ENCODE results near the gene CD5L. TPM values are rescaled to one million over a fixed set of nuclear protein-coding genes. Genes with fewer than 3 reads are reported as not detected.

CD5L gene
- 1 to 10 TPM in 1 of 2 donors, under 1 TPM in 1; 0.64 to 2.2 TPM for total RNA-seq
- under 1 TPM in 1 of 6 donors, not detected in 5; 0.23 TPM for polyA plus RNA-seq (ENCODE audit: insufficient read length in 6 of 6)
- long read RNA-seq, donor 1, result 0 reads
- long read RNA-seq, donor 2, result 0 reads
- long read RNA-seq, donor 3, result 0 reads
- long read RNA-seq, donor 4, partial matches to known transcripts, result 0 of 1 reads
- long read RNA-seq, donor 4, other reads (novel, unspliced or antisense), result 1 of 1 reads
- long read RNA-seq, donor 5, result 0 reads
- long read RNA-seq, donor 6, result 0 reads
- long read RNA-seq, donor 7, result 0 reads
- long read RNA-seq, donor 8, result 0 reads
- long read RNA-seq, donor 9, result 0 reads
- long read RNA-seq, donor 10, partial matches to known transcripts, result 0 of 1 reads
- long read RNA-seq, donor 10, other reads (novel, unspliced or antisense), result 1 of 1 reads
- long read RNA-seq, donor 11, partial matches to known transcripts, result 0 of 1 reads
- long read RNA-seq, donor 11, other reads (novel, unspliced or antisense), result 0 of 1 reads
- long read RNA-seq, donor 12, result 0 reads

DNA sequence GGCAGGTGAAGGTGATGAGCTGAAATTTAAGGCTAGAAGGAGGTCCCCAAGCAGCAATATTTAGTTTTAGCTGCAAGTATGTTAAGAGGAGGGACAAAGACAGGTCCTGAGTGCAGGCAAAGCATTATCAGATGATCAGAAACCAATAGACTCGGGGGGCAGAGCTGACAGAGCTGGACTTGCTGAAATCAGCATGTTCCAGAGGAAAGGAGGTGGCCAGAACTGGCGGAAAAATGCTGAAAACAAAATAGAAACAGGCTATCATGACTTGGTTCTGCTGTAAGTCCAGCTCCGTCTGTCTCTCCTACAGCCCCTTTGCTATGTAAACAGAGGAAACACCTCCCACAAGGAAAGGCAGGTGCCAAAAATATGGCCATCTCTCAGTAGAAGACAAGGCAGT, at the start of gene CD5L:
CD5L (minus strand) TSS at position 101 of the 400 bp plus-strand sequence. CDS start 107 bp downstream, outside the sequence.
- H3K9me3 ChIP-seq, result no peaks in the 10 kb centered on the region
- no peaks in the 10 kb centered on the region for H3K27me3 ChIP-seq
- H3K27ac ChIP-seq, result no peak within 1 kb of the TSS
- H3K36me3 ChIP-seq, result no peaks in the 10 kb centered on the region
- ATAC-seq, result no peak
- TF ChIP-seq CTCF (IDR thresholded peaks at IDR 0.05), result no peak
- intact Hi-C loops (cut with DNase I), result no loop called here
- H3K4me1 ChIP-seq, result no peaks in the 10 kb centered on the region
- no peak for DNase-seq
- no peak within 1 kb of the TSS for H3K4me3 ChIP-seq

- no peaks in the 10 kb centered on the region for H3K36me3 ChIP-seq
- no peaks in the 10 kb centered on the region for H3K9me3 ChIP-seq
- ATAC-seq (peak; percentile 46), DNase-seq (no peak)
- H3K27ac ChIP-seq, result no peak overlapping the region
- TF ChIP-seq CTCF (IDR thresholded peaks at IDR 0.05), result no peak
- intact Hi-C loops (cut with DNase I), result no loop called here
- H3K4me1 ChIP-seq, result no peaks in the 10 kb centered on the region
- H3K4me3 ChIP-seq, result no peak overlapping the region
- no peaks in the 10 kb centered on the region for H3K27me3 ChIP-seq
Measured at GRCh38 chr1:157882580-157882979, 41.0 kb upstream of the CD5L start.

GRCh38 chr1:157880621-157881020, 39.0 kb upstream of the CD5L start:
- no peaks in the 10 kb centered on the region for H3K9me3 ChIP-seq
- DNase-seq (no peak), ATAC-seq (no peak)
- H3K36me3 ChIP-seq, result no peaks in the 10 kb centered on the region
- TF ChIP-seq CTCF (IDR thresholded peaks at IDR 0.05), result no peak
- H3K27ac ChIP-seq, result no peak overlapping the region
- intact Hi-C loops (cut with DNase I), result no loop called here
- H3K4me1 ChIP-seq, result no peaks in the 10 kb centered on the region
- no peaks in the 10 kb centered on the region for H3K27me3 ChIP-seq
- no peak overlapping the region for H3K4me3 ChIP-seq

GRCh38 chr1:157878059-157878458, 36.5 kb upstream of the CD5L start:
- Histone ChIP-seq H3K27me3 (no peaks in the 10 kb centered on the region), H3K36me3 (no peaks in the 10 kb centered on the region), H3K9me3 (no peaks in the 10 kb centered on the region), H3K4me3 (no peak overlapping the region), H3K27ac (no peak overlapping the region), H3K4me1 (no peaks in the 10 kb centered on the region)
- intact Hi-C loops (cut with DNase I), result loop anchor here in 1 of 2 donors (10.0 kb wide), 1 partner anchor 67 kb away; no protein-coding TSS in a partner anchor
- DNase-seq (peak in 2 of 4 donors; percentile 1 to 25), ATAC-seq (no peak)
- no peak for TF ChIP-seq CTCF (IDR thresholded peaks at IDR 0.05)

- ATAC-seq, result no peak
- TF ChIP-seq CTCF (IDR thresholded peaks at IDR 0.05), result no peak
- H3K36me3 ChIP-seq, result no peaks in the 10 kb centered on the region
- no peaks in the 10 kb centered on the region for H3K4me1 ChIP-seq
- DNase-seq, result no peak
- H3K27me3 ChIP-seq, result peaks cover 0 to 8% of the 10 kb centered on the region in 2 donors
- H3K27ac ChIP-seq, result no peak overlapping the region
- H3K4me3 ChIP-seq, result no peak overlapping the region
- intact Hi-C loops (cut with DNase I), result loop anchor here in 1 of 2 donors (10.0 kb wide), 1 partner anchor 74 kb away; no protein-coding TSS in a partner anchor
- no peaks in the 10 kb centered on the region for H3K9me3 ChIP-seq
Measured at GRCh38 chr1:157870490-157870889, 28.9 kb upstream of the CD5L start.
